ENCODE measurements around the gene CLPTM1L.

DNA sequence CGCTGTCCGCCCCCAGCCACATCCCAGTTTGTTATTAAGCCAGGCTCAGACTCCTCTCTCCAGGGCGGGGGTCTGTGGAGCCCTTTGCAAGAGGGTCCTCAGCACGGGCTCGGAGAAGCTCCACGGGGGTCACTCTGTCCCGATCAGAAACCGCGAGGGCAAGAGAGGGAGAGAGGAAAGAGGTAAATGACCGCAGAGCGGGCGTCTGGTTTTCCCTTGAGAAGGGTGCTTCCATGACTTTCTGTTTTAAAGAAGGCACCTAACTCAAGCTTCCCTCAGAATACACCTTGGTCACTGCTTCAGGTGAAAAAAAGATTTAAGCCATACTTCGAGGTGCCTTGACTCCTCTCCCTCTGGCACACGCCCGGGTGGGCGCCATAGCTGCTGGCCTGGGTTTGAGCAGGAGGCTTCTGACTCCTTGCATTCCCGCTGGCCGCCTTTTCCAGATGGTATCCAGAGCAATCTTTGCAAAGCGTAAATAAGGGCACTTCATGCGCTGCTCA lies 44.3 kb downstream of the CLPTM1L start:
- TF ChIP-seq, protein P1, sequence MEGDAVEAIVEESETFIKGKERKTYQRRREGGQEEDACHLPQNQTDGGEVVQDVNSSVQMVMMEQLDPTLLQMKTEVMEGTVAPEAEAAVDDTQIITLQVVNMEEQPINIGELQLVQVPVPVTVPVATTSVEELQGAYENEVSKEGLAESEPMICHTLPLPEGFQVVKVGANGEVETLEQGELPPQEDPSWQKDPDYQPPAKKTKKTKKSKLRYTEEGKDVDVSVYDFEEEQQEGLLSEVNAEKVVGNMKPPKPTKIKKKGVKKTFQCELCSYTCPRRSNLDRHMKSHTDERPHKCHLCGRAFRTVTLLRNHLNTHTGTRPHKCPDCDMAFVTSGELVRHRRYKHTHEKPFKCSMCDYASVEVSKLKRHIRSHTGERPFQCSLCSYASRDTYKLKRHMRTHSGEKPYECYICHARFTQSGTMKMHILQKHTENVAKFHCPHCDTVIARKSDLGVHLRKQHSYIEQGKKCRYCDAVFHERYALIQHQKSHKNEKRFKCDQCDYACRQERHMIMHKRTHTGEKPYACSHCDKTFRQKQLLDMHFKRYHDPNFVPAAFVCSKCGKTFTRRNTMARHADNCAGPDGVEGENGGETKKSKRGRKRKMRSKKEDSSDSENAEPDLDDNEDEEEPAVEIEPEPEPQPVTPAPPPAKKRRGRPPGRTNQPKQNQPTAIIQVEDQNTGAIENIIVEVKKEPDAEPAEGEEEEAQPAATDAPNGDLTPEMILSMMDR (IDR thresholded peaks at IDR 0.05; ENCODE audit: poor library complexity), result no peak
- no peak for TF ChIP-seq EZH2phosphoT487 (IDR thresholded peaks at IDR 0.05; ENCODE audit: low read depth, severe bottlenecking, unreplicated experiment)
- no peak for TF ChIP-seq EZH2 (IDR thresholded peaks at IDR 0.05; ENCODE audit: borderline replicate concordance)
